Effector memory CD8-positive, alpha-beta T cell (primary cell): ENCODE measurements around the gene PDS5A.
"Not testable (repeated sequence)": the region's sequence is repeated elsewhere in the genome, so short reads cannot be mapped to it uniquely, and the experiment has no call there.

Source experiments
- ATAC-seq: fragments of 150-1000 bp; cut with Tn5 transposase; replicated peaks from 2 replicates; pipeline ENCODE4 v1.10.0; 2021; ENCODE audit warnings: mild to moderate bottlenecking, moderate library complexity
- DNase-seq, 3 experiments: peaks; one replicate each; pipeline ENCODE4 v3.0.0; 2021
- H3K27ac Mint-ChIP-seq, 2 donors: one replicate each; pipeline ENCODE4 v1.8.0; 2022; ENCODE audit warnings: mild to moderate bottlenecking in 2 of 2, mixed read lengths in 2 of 2, moderate library complexity in 2 of 2
- H3K27me3 Mint-ChIP-seq, 2 donors: one replicate each; pipeline ENCODE4 v1.8.0; 2022; ENCODE audit warnings: mixed read lengths in 2 of 2
- H3K36me3 Mint-ChIP-seq: one replicate; pipeline ENCODE4 v1.8.0; 2022; ENCODE audit warnings: mild to moderate bottlenecking, moderate library complexity, mixed read lengths; ENCODE audit not compliant: insufficient read depth
- H3K4me1 Mint-ChIP-seq, 2 donors: one replicate each; pipeline ENCODE4 v1.8.0; 2022; ENCODE audit warnings: low read depth in 2 of 2, mixed read lengths in 2 of 2
- H3K4me3 Mint-ChIP-seq, 2 donors: one replicate each; pipeline ENCODE4 v1.8.0; 2022; ENCODE audit warnings: mild to moderate bottlenecking in 2 of 2, mixed read lengths in 2 of 2, moderate library complexity in 2 of 2
- H3K9me3 Mint-ChIP-seq, 2 donors: one replicate each; pipeline ENCODE4 v1.8.0; 2022; ENCODE audit warnings: mixed read lengths in 2 of 2

PDS5A gene

GRCh38 chr4:39944245-39944644 is 33.5 kb downstream of the PDS5A start:
- peak overlapping the region in 1 of 2 donors; percentile 20 for H3K27ac Mint-ChIP-seq
- not testable (repeated sequence) for ATAC-seq, H3K27me3 Mint-ChIP-seq, H3K4me3 Mint-ChIP-seq, DNase-seq, H3K9me3 Mint-ChIP-seq
- H3K4me1 Mint-ChIP-seq, result peaks cover 25 to 54% of the 10 kb centered on the region in 2 donors
- peaks cover 24% of the 10 kb centered on the region for H3K36me3 Mint-ChIP-seq

GRCh38 chr4:39942507-39942906 is 35.2 kb downstream of the PDS5A start:
- DNase-seq (no peak), ATAC-seq (no peak)
- Mint-ChIP-seq H3K27ac (peak overlapping the region in 1 of 2 donors; percentile 27), H3K9me3 (no peaks in the 10 kb centered on the region), H3K27me3 (no peaks in the 10 kb centered on the region), H3K36me3 (peaks cover 24% of the 10 kb centered on the region), H3K4me3 (peak overlapping the region in 1 of 2 donors; percentile 14), H3K4me1 (peaks cover 24 to 56% of the 10 kb centered on the region in 2 donors)

- Mint-ChIP-seq H3K27me3 (no peaks in the 10 kb centered on the region), H3K27ac (peak overlapping the region in 1 of 2 donors; percentile 46), H3K9me3 (no peaks in the 10 kb centered on the region), H3K4me1 (peaks cover 28 to 54% of the 10 kb centered on the region in 2 donors), H3K4me3 (no peak overlapping the region), H3K36me3 (peaks cover 24% of the 10 kb centered on the region)
- no peak for DNase-seq
- ATAC-seq, result no peak
Measured at GRCh38 chr4:39941682-39942217, 36.0 kb downstream of the PDS5A start.

- peaks cover 39 to 71% of the 10 kb centered on the region in 2 donors for H3K4me1 Mint-ChIP-seq
- peak overlapping the region; percentile 49 to 64 for H3K27ac Mint-ChIP-seq
- H3K4me3 Mint-ChIP-seq, result peak overlapping the region in 1 of 2 donors; percentile 32
- peaks cover 13% of the 10 kb centered on the region for H3K36me3 Mint-ChIP-seq
- no peaks in the 10 kb centered on the region for H3K27me3 Mint-ChIP-seq
- no peaks in the 10 kb centered on the region for H3K9me3 Mint-ChIP-seq
- ATAC-seq (peak; percentile 39), DNase-seq (no peak)
Measured at GRCh38 chr4:39937683-39938268, 39.9 kb downstream of the PDS5A start.

- H3K4me3 Mint-ChIP-seq, result no peak overlapping the region
Measured at GRCh38 chr4:39936565-39937418, 40.9 kb downstream of the PDS5A start.

GRCh38 chr4:39933671-39934590 is 43.8 kb downstream of the PDS5A start:
- no peaks in the 10 kb centered on the region for H3K9me3 Mint-ChIP-seq
- DNase-seq (no peak), ATAC-seq (peak; percentile 18)
- H3K27ac Mint-ChIP-seq, result peak overlapping the region; percentile 82 to 95
- peak overlapping the region; percentile 34 to 70 for H3K4me3 Mint-ChIP-seq
- no peaks in the 10 kb centered on the region for H3K27me3 Mint-ChIP-seq
- H3K4me1 Mint-ChIP-seq, result peaks cover 44 to 62% of the 10 kb centered on the region in 2 donors
- H3K36me3 Mint-ChIP-seq, result peaks cover 12% of the 10 kb centered on the region

More at GRCh38 chr4:39936565-39937418, 40.9 kb downstream of the PDS5A start:
- Mint-ChIP-seq H3K27ac (peak overlapping the region; percentile 87 to 95), H3K4me1 (peaks cover 42 to 70% of the 10 kb centered on the region in 2 donors), H3K27me3 (no peaks in the 10 kb centered on the region), H3K36me3 (peaks cover 10% of the 10 kb centered on the region), H3K9me3 (no peaks in the 10 kb centered on the region)
- ATAC-seq, result no peak
- DNase-seq, result no peak

- peak overlapping the region; percentile 34 to 70 for H3K4me3 Mint-ChIP-seq
- no peaks in the 10 kb centered on the region for H3K27me3 Mint-ChIP-seq
- peak; percentile 60 for ATAC-seq
Measured at GRCh38 chr4:39932776-39933402, 44.8 kb downstream of the PDS5A start.

GRCh38 chr4:39931441-39931901 is 46.2 kb downstream of the PDS5A start:
- Mint-ChIP-seq H3K27ac (peak overlapping the region; percentile 82 to 95), H3K27me3 (no peaks in the 10 kb centered on the region), H3K4me1 (peaks cover 36 to 55% of the 10 kb centered on the region in 2 donors), H3K9me3 (no peaks in the 10 kb centered on the region), H3K4me3 (peak overlapping the region; percentile 34 to 70), H3K36me3 (peaks cover 24% of the 10 kb centered on the region)
- DNase-seq (peak in 2 of 3 experiments; percentile 11 to 18), ATAC-seq (peak; percentile 85)

More at GRCh38 chr4:39932776-39933402, 44.8 kb downstream of the PDS5A start:
- DNase-seq, result peak in 2 of 3 experiments; percentile 13 to 17
- Mint-ChIP-seq H3K27ac (peak overlapping the region; percentile 82 to 95), H3K4me1 (peaks cover 43 to 61% of the 10 kb centered on the region in 2 donors), H3K36me3 (peaks cover 14% of the 10 kb centered on the region), H3K9me3 (no peaks in the 10 kb centered on the region)

- Mint-ChIP-seq H3K9me3 (no peaks in the 10 kb centered on the region), H3K4me1 (peaks cover 26 to 49% of the 10 kb centered on the region in 2 donors), H3K27ac (peak overlapping the region in 1 of 2 donors; percentile 58), H3K36me3 (peaks cover 43% of the 10 kb centered on the region), H3K27me3 (no peaks in the 10 kb centered on the region), H3K4me3 (no peak overlapping the region)
- no peak for DNase-seq
- ATAC-seq, result no peak
Measured at GRCh38 chr4:39928538-39928937, 49.2 kb downstream of the PDS5A start.

GRCh38 chr4:39924014-39924413 is 53.7 kb downstream of the PDS5A start:
- H3K27ac Mint-ChIP-seq, result peak overlapping the region; percentile 61 to 82
- H3K36me3 Mint-ChIP-seq, result peaks cover 65% of the 10 kb centered on the region
- H3K27me3 Mint-ChIP-seq, result no peaks in the 10 kb centered on the region
- H3K9me3 Mint-ChIP-seq, result no peaks in the 10 kb centered on the region
- ATAC-seq (no peak), DNase-seq (no peak)
- H3K4me1 Mint-ChIP-seq, result peaks cover 9 to 27% of the 10 kb centered on the region in 2 donors
- no peak overlapping the region for H3K4me3 Mint-ChIP-seq

- ATAC-seq (no peak), DNase-seq (no peak)
- Mint-ChIP-seq H3K9me3 (no peaks in the 10 kb centered on the region), H3K36me3 (peaks cover 66% of the 10 kb centered on the region), H3K27ac (no peak overlapping the region), H3K4me3 (no peak overlapping the region), H3K4me1 (peaks cover 9 to 20% of the 10 kb centered on the region in 2 donors), H3K27me3 (no peaks in the 10 kb centered on the region)
Measured at GRCh38 chr4:39922399-39922798, 55.3 kb downstream of the PDS5A start.

GRCh38 chr4:39913471-39913870 is 64.2 kb downstream of the PDS5A start:
- DNase-seq (no peak), ATAC-seq (no peak)
- no peaks in the 10 kb centered on the region for H3K9me3 Mint-ChIP-seq
- H3K27ac Mint-ChIP-seq, result peak overlapping the region in 1 of 2 donors; percentile 19
- peaks cover 79% of the 10 kb centered on the region for H3K36me3 Mint-ChIP-seq
- no peaks in the 10 kb centered on the region for H3K27me3 Mint-ChIP-seq
- H3K4me3 Mint-ChIP-seq, result no peak overlapping the region
- H3K4me1 Mint-ChIP-seq, result no peaks in the 10 kb centered on the region
